ENCODE data around the gene ZNF205.
A peak's percentile ranks its signal among the peaks of the same experiment; 100 is the strongest.

Gene ZNF205

GRCh38 chr16:3099732-3100499 is 12.5 kb upstream of the ZNF205 start:
- peak; percentile 80 for FAIRE-seq

GRCh38 chr16:3101018-3101840 is 11.2 kb upstream of the ZNF205 start:
- DNase-seq (ENCODE audit: insufficient read length, low spot score) (peak; percentile 44), FAIRE-seq (no peak)

More at GRCh38 chr16:3099732-3100499, 12.5 kb upstream of the ZNF205 start:
- peak; percentile 88 for DNase-seq (ENCODE audit: insufficient read length, low spot score)

- no peak for FAIRE-seq
- DNase-seq (ENCODE audit: insufficient read length, low spot score): no peak
Measured at GRCh38 chr16:3101841-3102470, 10.4 kb upstream of the ZNF205 start.

GRCh38 chr16:3106205-3106928 is 6.0 kb upstream of the ZNF205 start:
- DNase-seq (ENCODE audit: insufficient read length, low spot score) (peak; percentile 95), FAIRE-seq (peak; percentile 13)

DNA sequence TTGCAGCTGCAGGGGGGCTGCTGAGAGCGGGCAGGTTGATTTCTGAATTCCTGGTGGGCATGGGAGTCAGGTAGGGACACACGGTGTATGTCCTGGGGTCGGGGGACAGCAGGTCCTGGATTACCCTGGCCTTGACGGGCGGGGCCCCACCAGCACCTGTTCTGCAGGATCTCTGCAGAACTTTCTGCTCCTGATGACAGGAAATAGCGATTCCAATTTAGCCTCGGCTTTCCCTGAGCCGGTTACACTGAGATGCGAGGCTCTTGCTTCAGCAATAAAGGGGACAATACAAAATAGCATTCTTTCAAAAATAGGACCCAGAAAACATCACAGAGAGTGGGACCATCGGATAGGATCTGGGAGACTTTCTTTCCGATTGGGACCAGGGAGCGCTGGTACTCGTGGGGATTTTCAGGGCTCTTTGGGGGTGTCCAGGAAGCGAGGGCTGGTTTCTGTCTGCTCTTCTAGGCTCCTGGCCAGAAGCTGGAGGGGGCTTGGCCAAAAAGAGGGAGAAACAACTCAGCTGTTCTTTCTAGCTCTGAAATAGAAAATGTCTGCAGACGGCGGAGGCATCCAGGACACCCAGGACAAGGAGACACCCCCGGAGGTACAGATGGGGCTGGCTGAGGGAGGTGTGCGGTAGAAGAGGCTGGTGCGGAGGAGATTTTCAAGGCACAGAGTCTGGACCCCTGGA is 642 bp downstream of the ZNF205 start:
- DNase-seq (ENCODE audit: insufficient read length, low spot score) (no peak), FAIRE-seq (no peak)

DNA sequence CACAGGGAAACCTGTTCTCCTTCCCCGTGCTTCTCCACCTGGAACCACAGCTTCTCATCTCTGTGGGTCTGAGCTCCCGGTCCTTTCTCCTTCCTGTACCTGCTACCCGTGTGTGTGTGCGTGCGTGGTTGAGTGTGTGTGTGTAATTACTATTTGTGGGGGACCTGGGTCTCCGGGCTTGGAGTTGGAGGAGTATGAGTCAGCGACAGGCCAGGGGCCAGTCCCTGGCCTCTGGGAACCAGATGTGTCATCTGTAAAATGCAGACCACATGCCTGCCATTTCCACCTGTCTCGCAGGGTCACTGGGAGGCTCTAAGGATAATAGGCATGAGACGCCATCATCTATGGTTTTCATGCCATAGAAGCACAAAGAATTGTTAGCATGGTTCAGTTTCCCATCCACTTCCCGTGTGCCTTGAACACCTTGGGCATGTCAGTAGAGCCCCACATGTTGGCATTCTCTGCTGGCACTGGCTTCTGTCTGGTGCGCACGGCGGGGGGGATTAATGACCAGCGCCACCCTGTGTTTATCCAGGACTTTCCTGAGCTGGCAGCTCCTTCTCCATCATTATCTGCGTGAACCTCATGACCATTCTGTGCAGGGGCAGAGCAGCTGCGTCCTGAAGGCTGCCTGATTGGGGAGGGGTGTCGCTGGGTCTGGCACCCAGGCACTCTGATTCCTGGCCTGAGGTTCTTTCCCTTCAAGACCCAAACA is 1.5 kb downstream of the ZNF205 start:
- no peak for FAIRE-seq

GRCh38 chr16:3115003-3115402 is 2.6 kb downstream of the ZNF205 start:
- FAIRE-seq (no peak), DNase-seq (ENCODE audit: insufficient read length, low spot score) (no peak)

More for the DNA sequence above, 1.5 kb downstream of the ZNF205 start:
- no peak for DNase-seq (ENCODE audit: insufficient read length, low spot score)

- FAIRE-seq: no peak
- DNase-seq (ENCODE audit: insufficient read length, low spot score): no peak
Measured at GRCh38 chr16:3115561-3115960, 3.2 kb downstream of the ZNF205 start.

- no peak for DNase-seq (ENCODE audit: insufficient read length, low spot score)
- FAIRE-seq: no peak
Measured at GRCh38 chr16:3118204-3118790, 5.9 kb downstream of the ZNF205 start.

GRCh38 chr16:3118846-3119245 is 6.5 kb downstream of the ZNF205 start:
- no peak for DNase-seq (ENCODE audit: insufficient read length, low spot score)
- no peak for FAIRE-seq

DNA sequence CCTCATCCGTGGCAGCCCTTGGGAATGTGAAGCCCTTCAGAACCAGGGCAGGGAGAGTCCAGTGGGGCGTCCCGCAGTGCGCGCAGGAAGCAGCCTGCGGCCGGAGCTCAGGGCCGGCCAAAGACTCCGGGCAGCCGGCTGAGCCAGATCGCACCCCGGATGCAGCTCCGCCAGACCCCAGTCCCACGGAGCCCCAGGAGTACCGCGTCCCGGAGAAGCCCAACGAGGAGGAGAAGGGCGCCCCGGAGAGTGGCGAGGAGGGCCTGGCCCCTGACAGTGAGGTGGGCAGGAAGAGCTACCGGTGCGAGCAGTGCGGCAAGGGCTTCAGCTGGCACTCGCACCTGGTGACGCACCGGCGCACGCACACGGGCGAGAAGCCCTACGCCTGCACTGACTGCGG is 6.9 kb downstream of the ZNF205 start:
- FAIRE-seq: no peak
- no peak for DNase-seq (ENCODE audit: insufficient read length, low spot score)

DNA sequence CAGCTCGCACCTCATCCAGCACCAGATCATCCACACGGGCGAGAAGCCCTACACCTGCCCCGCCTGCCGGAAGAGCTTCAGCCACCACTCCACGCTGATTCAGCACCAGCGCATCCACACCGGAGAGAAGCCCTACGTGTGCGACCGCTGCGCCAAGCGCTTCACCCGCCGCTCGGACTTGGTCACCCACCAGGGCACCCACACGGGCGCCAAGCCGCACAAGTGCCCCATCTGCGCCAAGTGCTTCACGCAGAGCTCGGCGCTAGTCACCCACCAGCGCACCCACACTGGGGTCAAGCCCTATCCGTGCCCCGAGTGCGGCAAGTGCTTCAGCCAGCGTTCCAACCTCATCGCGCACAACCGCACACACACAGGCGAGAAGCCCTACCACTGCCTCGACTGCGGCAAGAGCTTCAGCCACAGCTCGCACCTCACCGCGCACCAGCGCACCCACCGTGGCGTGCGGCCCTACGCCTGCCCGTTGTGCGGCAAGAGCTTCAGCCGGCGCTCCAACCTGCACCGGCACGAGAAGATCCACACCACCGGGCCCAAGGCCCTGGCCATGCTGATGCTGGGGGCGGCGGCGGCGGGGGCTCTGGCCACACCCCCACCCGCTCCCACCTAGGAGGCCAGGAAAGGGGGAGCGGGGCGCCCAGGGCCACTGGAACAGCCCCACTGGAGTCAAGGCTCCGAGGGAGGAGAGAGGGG is 7.5 kb downstream of the ZNF205 start:
- DNase-seq (ENCODE audit: insufficient read length, low spot score): no peak

DNA sequence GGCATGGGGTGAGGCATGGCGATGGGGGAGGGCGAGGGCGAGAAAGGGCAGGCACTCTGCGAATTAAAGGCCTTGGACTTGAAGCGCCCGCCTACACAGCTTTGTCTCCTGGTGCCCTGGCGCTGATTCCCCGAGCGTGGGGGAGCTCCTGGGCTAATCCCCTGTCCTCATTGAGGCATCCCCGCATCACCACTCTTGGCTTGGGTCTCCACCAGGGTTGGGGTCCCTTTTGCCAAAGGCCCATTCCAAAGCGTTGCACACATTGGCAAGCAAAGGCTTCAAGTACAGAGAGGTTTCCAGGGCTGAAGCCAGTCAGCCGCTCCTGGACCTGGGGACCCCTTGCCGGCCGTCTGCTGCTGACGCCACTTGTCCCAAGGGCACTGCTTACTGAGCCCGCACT is 8.0 kb downstream of the ZNF205 start:
- no peak for FAIRE-seq
- no peak for DNase-seq (ENCODE audit: insufficient read length, low spot score)

More for the DNA sequence above, 7.5 kb downstream of the ZNF205 start:
- no peak for FAIRE-seq

DNA sequence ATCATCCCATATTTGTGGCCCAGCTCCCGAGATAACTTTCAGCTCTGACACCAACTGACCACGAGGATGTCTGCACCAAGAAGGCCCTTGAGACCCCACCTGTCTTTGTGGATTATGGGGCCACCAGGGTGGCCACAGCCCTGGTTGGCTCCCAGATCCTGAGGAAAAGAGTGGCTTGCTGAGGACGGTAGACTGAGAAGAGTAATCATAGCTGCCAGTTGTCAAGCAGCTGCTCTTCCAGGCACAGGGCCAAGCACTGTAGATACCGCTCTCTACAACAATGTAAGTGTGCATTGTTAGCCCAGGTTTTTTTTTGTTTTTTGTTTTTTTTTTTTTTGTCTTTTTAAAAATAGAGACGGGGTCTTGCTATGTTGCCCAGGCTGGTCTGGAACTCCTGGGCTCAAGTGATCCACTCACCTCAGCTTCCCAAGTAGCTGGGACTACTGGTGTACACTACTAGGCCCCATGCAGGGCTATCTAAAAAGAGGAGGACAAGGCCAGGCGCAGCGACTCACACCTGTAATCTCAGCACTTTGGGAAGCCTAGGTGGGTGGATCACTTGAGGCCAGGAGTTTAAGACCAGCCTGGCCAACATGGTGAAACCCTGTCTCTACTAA is 9.6 kb downstream of the ZNF205 start:
- no peak for DNase-seq (ENCODE audit: insufficient read length, low spot score)
- FAIRE-seq: no peak

DNA sequence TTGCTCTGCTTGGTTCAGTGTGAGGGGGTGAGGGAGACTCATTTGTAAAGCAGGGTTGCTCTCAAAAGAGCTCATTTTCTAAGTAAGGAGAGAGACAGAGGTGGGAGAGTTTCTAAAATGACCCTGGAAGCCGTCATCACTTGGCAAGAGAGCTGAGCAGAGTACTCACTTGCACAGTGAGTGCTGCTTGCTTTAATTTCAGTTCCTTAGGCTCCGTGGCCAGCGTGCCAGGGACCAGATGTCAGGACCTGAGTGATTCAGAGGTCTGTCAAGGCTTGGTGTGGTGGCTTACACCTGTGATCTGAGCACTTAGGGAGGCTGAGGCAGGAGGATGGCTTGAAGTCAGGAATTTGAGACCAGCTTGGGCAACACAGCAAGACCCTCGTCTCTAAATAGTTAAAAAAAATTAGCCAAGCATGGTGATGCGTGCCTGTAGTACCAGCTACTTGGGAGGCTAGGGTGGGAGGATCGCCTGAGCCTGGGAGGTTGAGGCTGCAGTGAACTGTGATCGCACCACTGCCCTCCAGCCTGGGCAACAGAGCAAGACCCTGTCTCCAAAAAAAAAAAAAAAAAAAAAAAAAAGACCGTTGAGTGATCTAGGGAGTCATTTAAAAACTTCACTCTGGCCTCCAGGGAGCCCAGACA is 10.7 kb downstream of the ZNF205 start:
- DNase-seq (ENCODE audit: insufficient read length, low spot score): no peak
- no peak for FAIRE-seq

DNA sequence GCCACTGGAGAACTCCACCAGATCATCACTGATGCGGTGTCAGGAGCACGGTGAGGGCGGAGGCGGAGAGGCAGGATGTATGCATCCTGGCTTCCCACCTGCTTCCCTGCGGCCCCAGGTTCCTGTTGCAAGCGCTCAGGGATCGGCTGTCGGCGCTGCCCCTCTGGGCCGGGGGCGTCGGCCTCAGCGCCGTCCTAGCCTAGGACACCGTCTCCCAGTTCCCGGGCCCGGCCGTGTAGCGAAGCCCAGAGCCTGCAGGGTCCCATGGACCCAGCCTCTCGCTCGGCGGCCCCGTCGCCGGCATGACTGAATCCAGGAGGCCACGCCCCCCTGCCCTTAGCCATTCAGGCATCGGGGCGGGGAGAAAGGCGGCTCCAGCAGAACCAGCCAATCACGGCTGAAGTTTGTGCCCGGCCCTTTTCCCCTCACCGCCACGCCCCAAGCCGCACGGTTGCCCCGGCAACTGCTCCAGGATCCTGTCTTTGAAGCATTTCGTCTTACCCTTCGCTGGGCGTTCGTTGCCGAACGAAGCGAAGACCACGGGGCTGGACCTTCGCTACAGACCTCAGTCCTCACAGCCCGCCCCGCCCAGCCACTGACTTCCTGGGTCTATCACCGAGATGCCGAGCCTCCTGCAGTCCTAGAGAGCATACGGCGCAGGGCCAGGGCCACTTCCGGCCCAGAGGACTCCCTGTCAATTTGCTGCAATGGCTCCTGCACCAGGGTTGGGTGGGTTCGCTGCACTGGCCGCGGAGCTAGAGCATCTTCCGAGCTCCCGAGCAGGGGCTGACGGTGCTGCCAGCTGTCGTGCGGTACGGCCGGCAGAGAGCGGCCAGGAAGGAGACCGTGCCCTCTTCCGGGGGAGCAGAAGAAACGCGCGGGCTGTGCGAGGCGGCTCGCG is 11.8 kb downstream of the ZNF205 start:
- DNase-seq (ENCODE audit: insufficient read length, low spot score) (peak; percentile 93), FAIRE-seq (peak; percentile 85)

- FAIRE-seq: no peak
- no peak for DNase-seq (ENCODE audit: insufficient read length, low spot score)
Measured at GRCh38 chr16:3127745-3128144, 15.4 kb downstream of the ZNF205 start.

All from HTR-8/SVneo (cell line).